HG03558 (cell line): Measurements from ENCODE around the gene CSH2.
"Not testable (repeated sequence)": the region's sequence is repeated elsewhere in the genome, so short reads cannot be mapped to it uniquely, and the experiment has no call there.

Source experiments
- ATAC-seq: cut with Tn5 transposase; IDR thresholded peaks from one replicate; pipeline ENCODE4 v1.9.1; 2021; ENCODE audit warnings: moderate number of reproducible peaks; ENCODE audit not compliant: unreplicated experiment; ENCODE audit errors: extremely low read depth

CSH2 gene

GRCh38 chr17:63873577-63873976, at the start of gene CSH2:
CSH2 (minus strand) TSS chr17:63873677; CDS start chr17:63873614, 63 bp downstream.
- not testable (repeated sequence) for ATAC-seq

- not testable (repeated sequence) for ATAC-seq
These were observed 48.9 kb upstream of the CSH2 start for GRCh38 chr17:63922402-63922801.

DNA sequence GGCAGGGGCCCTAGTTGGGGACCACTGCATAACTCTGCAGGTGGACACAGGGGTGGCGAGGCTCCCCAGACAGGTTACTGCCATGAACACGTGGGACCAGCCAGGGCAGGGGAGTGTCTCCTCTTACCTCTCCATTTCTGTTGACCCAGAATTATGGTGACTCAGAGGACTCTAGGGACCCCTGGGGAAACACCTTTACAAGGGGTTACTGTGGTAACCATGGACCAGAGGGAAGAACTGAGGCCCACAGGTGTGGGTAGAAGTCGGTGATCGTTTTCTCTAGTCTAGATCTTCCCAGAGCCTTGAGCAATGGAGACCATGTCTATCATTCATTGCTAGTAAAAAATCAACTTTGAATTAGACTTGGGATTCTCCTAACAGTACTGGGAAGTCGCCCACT, 47.3 kb upstream of the CSH2 start:
- not testable (repeated sequence) for ATAC-seq

GRCh38 chr17:63920050-63920449, 46.6 kb upstream of the CSH2 start:
- not testable (repeated sequence) for ATAC-seq

- no peak for ATAC-seq
These were observed 45.8 kb upstream of the CSH2 start for GRCh38 chr17:63919311-63919723.

- not testable (repeated sequence) for ATAC-seq
These were observed 45.4 kb upstream of the CSH2 start, which contains the start of gene GH1 for GRCh38 chr17:63918789-63919305. GH1 (minus strand) TSS chr17:63918839; CDS start chr17:63918776, 63 bp downstream.

- no peak for ATAC-seq
These were observed 44.8 kb upstream of the CSH2 start for GRCh38 chr17:63918305-63918704.

DNA sequence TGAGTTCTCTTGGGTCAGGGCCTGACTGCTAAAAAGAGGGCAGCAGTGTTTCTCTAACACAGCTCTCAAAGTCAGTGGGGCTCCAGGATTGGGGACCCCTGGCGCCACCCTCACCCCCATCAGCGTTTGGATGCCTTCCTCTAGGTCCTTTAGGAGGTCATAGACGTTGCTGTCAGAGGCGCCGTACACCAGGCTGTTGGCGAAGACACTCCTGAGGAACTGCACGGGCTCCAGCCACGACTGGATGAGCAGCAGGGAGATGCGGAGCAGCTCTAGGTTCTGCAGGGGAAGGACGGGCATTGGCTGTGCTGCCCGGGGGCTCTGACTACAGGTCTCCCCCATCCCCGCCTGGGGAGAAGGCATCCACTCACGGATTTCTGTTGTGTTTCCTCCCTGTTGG, 44.2 kb upstream of the CSH2 start:
- ATAC-seq, result no peak

GRCh38 chr17:63917206-63917605, 43.7 kb upstream of the CSH2 start:
- not testable (repeated sequence) for ATAC-seq

- ATAC-seq, result no peak
These were observed 43.2 kb upstream of the CSH2 start for GRCh38 chr17:63916566-63917185.

DNA sequence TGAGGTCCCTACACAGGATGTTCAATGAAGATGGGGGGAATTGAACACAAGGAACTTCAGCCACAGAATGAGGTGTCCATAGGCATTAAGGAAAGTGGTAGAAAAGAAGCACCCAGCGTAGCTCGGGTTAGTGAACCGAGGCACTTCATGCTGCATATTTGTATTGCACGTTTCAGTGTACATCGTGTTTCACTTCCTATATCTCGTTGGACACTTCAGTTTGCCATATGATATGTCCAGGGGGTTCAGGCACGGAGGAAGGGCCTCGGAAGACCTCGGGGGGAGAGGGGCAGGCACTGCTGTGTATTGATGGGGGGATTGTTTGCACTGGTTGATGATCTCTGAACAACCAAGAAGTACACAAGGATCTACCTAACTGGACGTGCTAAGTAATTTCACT, 42.3 kb upstream of the CSH2 start:
- not testable (repeated sequence) for ATAC-seq

DNA sequence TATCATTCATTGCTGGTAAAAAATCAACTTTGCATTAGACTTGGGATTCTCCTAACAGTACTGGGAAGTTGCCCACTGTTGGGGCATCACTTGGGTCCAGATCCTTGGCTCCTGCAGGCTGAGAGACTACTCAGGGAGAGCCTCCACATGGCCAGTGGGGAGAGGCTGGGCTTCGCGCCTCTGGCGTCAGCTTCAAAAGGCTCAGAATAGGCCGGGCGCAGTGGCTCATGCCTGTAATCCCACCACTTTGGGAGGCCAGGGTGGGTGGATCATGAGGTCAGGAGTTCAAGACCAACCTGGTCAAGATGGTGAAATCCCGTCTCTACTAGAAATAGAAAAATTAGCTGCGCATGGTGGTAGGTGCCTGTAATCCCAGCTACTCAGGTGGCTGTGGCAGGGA, 41.0 kb upstream of the CSH2 start:
- ATAC-seq, result no peak

DNA sequence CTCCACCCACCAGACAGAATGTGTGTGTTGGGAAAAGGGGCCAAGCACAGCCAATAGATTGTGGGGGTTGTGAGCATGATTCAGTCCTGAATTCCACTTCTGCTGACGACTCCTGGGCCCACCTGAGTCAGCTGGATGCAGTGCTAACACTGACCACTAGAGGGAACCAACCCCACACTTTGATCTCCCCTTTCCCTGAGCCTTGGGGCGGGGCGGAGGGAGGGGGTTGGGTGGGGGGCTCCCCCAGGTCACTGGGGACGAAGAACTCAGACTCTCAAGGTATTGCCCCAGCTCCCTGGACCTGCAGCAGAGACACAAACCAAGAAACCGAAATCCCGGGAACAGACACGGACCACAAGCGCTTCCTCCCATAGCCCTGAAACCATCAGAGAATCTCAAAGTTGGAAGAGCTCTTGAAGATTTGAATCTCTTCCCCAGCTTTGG, 38.2 kb upstream of the CSH2 start:
- no peak for ATAC-seq

- no peak for ATAC-seq
These were observed 37.7 kb upstream of the CSH2 start, which contains the start of gene CSHL1 for GRCh38 chr17:63911041-63911635. CSHL1 (minus strand) TSS chr17:63911258; CDS start chr17:63911196, 62 bp downstream.

GRCh38 chr17:63910096-63910495, 36.6 kb upstream of the CSH2 start:
- ATAC-seq, result no peak

DNA sequence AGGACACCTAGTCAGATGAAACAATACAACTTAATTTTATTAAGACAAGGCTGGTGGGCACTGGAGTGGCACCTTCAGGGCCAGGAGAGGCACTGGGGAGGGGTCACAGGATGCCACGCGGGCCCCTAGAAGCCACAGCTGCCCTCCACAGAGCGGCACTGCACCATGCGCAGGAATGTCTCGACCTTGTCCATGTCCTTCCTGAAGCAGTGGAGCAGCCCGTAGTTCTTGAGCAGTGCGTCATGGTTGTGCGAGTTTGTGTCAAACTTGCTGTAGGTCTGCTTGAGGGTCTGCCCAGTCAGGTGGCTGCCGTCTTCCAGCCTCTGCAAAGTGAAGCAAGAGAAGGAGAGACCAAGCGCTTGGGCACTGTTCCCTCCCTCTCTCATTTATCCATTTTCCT, 36.1 kb upstream of the CSH2 start:
- not testable (repeated sequence) for ATAC-seq

DNA sequence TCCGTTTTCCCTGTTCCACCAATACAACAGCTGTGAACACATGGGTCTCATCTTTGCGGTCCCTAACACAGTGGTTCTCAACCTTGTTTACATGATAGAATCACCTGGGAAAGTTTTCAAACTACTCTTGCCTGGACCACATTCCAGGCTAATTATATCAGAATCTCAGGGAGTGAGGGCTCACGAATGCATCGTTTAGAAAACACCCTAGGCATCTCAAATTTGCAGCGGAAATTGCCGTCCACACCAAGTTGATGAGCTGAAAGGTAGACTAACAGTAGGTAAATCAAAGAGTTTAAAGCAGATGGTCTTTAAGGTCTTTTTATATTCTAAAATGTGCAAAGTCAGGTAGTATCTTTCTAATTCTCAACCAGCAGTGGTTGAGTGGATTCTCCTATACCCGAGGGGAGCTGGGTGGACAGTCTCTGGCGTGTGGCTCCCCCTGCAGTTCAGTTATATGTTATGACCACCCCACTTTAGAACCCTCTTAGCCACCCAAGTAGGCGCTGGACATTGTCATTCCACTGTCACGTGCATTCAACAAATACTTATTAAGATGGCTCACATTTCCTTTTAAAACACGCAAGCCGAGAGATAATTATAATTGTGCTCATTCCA, 33.8 kb upstream of the CSH2 start:
- ATAC-seq, result not testable (repeated sequence)

GRCh38 chr17:63904796-63905195, 31.3 kb upstream of the CSH2 start:
- not testable (repeated sequence) for ATAC-seq

- ATAC-seq, result not testable (repeated sequence)
These were observed 30.3 kb upstream of the CSH2 start for GRCh38 chr17:63903787-63904201.

DNA sequence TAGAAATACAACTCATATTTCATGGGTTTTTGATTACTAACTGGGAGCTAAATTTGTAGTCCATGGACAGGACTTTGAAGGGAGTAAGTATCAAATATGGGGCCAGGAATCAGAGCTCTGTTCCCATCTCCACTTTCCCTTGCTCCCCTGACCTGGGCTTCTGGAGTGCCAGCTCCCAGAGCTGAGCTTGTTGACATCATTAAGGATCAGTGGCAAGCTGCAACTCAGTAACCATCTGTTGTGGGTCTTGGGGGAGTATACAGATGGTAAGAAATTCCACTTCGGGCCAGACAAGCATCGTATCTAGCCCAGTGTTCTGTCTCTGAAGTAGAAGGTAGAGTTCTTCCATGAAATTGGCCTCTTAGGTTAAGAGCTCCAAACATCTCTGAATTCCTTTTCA, 28.5 kb upstream of the CSH2 start:
- ATAC-seq, result not testable (repeated sequence)
